ENCODE results near the gene AVPR1B.

AVPR1B gene

DNA sequence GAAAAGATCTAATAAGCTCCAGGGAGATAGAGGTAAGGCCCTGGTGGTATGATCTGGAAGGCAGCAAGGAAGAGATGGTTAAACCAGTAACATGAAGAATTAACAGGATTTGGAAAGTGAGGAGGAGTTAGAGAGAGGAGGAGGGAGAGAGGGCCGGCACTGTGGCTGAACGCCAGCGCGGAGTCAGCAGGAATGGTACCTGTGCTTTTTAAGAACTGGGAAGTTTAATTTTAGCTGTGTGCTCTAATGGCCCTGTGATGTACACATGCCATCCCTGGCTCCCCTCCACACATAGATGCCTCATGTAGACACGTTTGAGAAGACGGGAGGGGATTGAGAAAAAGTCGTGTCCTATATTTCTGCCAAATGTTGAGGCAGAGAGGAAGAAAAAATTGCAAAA lies 13.8 kb upstream of the AVPR1B start:
- Histone ChIP-seq H3K9ac (ENCODE audit: low read length in 5 of 5) (no peak overlapping the region), H3K27me3 (ENCODE audit: control insufficient read depth in 5 of 5, insufficient read depth in 4 of 5, low read length in 5 of 5) (peaks cover 0 to 3% (median 0%) of the 10 kb centered on the region in 5 donors), H3K36me3 (ENCODE audit: control insufficient read depth in 5 of 5, insufficient read depth in 5 of 5, low read length in 5 of 5) (no peaks in the 10 kb centered on the region), H3K4me1 (ENCODE audit: control insufficient read depth in 5 of 5, insufficient read depth in 5 of 5, low read length in 5 of 5) (peaks cover 0 to 3% (median 1%) of the 10 kb centered on the region in 5 donors), H3K9me3 (ENCODE audit: control insufficient read depth in 5 of 5, low read length in 5 of 5) (no peaks in the 10 kb centered on the region), H3K4me3 (ENCODE audit: low read depth in 1 of 5, low read length in 5 of 5) (no peak overlapping the region), H3K27ac (ENCODE audit: low read depth, low read length) (no peak overlapping the region)

DNA sequence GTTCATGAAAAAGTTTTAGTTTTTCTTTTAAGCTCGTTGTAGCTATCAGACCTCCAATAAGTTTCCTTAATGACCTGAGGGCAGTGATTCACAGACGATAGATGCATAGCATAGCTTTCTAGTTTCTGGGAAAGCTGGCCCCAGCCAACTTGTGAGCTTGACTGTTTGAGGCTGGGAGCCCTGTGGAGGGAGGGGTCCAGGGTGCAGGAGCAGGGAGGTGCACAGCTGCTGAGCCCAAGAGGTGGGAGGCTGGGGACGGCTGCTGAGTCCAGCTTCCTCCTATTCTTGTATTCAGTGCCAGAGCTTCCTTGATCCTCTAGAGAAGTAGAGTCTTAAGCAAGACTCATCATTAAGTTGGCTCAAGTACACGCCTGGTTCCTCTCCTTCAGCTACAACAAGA lies 11.0 kb upstream of the AVPR1B start:
- no peak overlapping the region for H3K27ac ChIP-seq (ENCODE audit: low read depth, low read length)
- no peaks in the 10 kb centered on the region for H3K4me1 ChIP-seq (ENCODE audit: control insufficient read depth in 5 of 5, insufficient read depth in 5 of 5, low read length in 5 of 5)
- no peak overlapping the region for H3K4me3 ChIP-seq (ENCODE audit: low read depth in 1 of 5, low read length in 5 of 5)
- no peaks in the 10 kb centered on the region for H3K36me3 ChIP-seq (ENCODE audit: control insufficient read depth in 5 of 5, insufficient read depth in 5 of 5, low read length in 5 of 5)
- H3K9me3 ChIP-seq (ENCODE audit: control insufficient read depth in 5 of 5, low read length in 5 of 5): no peaks in the 10 kb centered on the region
- peaks cover 0 to 3% (median 0%) of the 10 kb centered on the region in 5 donors for H3K27me3 ChIP-seq (ENCODE audit: control insufficient read depth in 5 of 5, insufficient read depth in 4 of 5, low read length in 5 of 5)
- H3K9ac ChIP-seq (ENCODE audit: low read length in 5 of 5): no peak overlapping the region

DNA sequence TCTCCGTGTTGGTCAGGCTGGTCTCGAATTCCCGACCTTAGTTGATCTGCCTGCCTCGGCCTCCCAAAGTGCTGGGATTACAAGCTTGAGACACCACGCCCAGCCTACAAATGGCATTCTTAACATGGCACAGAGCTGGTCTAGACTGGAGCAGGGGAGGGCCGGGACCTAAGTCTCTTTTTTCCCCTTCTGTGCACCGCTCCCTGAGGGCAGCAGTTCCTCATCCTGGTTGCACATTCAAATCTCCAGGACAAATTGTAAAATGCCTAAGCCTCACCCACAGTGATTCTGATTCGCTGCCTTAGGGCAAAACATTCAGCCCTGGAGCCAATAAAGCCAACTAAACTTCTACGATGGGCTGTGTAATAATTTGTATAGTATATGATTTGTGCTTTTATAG lies 10.1 kb upstream of the AVPR1B start:
- Histone ChIP-seq H3K27me3 (ENCODE audit: control insufficient read depth in 5 of 5, insufficient read depth in 4 of 5, low read length in 5 of 5) (peaks cover 0 to 3% (median 0%) of the 10 kb centered on the region in 5 donors), H3K9me3 (ENCODE audit: control insufficient read depth in 5 of 5, low read length in 5 of 5) (peaks cover 0 to under 1% (median 0%) of the 10 kb centered on the region in 5 donors), H3K4me1 (ENCODE audit: control insufficient read depth in 5 of 5, insufficient read depth in 5 of 5, low read length in 5 of 5) (no peaks in the 10 kb centered on the region), H3K36me3 (ENCODE audit: control insufficient read depth in 5 of 5, insufficient read depth in 5 of 5, low read length in 5 of 5) (no peaks in the 10 kb centered on the region), H3K4me3 (ENCODE audit: low read depth in 1 of 5, low read length in 5 of 5) (no peak overlapping the region), H3K9ac (ENCODE audit: low read length in 5 of 5) (no peak overlapping the region), H3K27ac (ENCODE audit: low read depth, low read length) (no peak overlapping the region)

DNA sequence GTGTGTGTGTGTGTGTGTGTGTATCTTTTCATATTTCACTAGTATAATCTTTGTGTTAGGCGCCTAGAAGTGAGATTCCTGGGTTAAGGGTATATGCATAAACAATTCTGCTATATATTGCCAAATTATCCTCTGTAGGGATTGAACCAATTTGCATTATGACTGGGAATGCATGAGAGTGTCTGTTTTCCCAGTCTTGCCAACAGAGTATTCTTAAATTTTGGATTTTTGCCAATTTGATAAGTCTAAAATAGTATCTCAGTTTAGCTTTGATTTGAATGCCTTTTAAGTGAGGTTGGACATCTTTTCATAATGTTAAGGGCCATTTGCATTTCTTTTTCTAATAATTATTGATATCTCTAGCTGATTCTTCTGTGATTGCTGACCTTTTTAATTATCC lies 8.2 kb upstream of the AVPR1B start:
- H3K27me3 ChIP-seq (ENCODE audit: control insufficient read depth in 5 of 5, insufficient read depth in 4 of 5, low read length in 5 of 5): peaks cover 0 to 3% (median 0%) of the 10 kb centered on the region in 5 donors
- no peak overlapping the region for H3K4me3 ChIP-seq (ENCODE audit: low read depth in 1 of 5, low read length in 5 of 5)
- no peak overlapping the region for H3K27ac ChIP-seq (ENCODE audit: low read depth, low read length)
- no peaks in the 10 kb centered on the region for H3K4me1 ChIP-seq (ENCODE audit: control insufficient read depth in 5 of 5, insufficient read depth in 5 of 5, low read length in 5 of 5)
- peaks cover 2 to 14% (median 5%) of the 10 kb centered on the region in 5 donors for H3K9me3 ChIP-seq (ENCODE audit: control insufficient read depth in 5 of 5, low read length in 5 of 5)
- no peaks in the 10 kb centered on the region for H3K36me3 ChIP-seq (ENCODE audit: control insufficient read depth in 5 of 5, insufficient read depth in 5 of 5, low read length in 5 of 5)
- H3K9ac ChIP-seq (ENCODE audit: low read length in 5 of 5): no peak overlapping the region

DNA sequence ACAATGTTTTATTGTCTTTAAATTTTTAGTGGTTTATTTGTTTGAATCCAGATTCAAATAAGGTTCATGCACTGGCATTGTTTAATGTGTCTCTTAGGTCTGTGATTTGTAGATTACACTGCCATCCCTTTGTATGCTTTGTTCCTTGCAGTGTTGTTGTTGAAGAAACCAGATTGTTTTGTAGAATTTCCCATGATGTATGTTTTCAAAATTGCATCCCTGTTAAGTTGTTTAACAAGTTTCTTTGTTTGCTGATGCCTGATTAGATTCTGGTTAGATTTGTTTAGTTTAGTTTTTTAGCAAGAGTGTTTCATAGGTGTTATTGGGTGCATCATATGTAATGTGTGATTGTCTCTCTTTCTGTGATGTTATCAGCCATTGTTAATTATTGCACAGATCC lies 5.5 kb upstream of the AVPR1B start:
- Histone ChIP-seq H3K4me1 (ENCODE audit: control insufficient read depth in 5 of 5, insufficient read depth in 5 of 5, low read length in 5 of 5) (peaks cover 0 to 5% (median 4%) of the 10 kb centered on the region in 5 donors), H3K9me3 (ENCODE audit: control insufficient read depth in 5 of 5, low read length in 5 of 5) (peaks cover 2 to 14% (median 5%) of the 10 kb centered on the region in 5 donors), H3K4me3 (ENCODE audit: low read depth in 1 of 5, low read length in 5 of 5) (no peak overlapping the region), H3K27me3 (ENCODE audit: control insufficient read depth in 5 of 5, insufficient read depth in 4 of 5, low read length in 5 of 5) (peaks cover 2 to 10% (median 5%) of the 10 kb centered on the region in 5 donors), H3K9ac (ENCODE audit: low read length in 5 of 5) (no peak overlapping the region), H3K27ac (ENCODE audit: low read depth, low read length) (no peak overlapping the region), H3K36me3 (ENCODE audit: control insufficient read depth in 5 of 5, insufficient read depth in 5 of 5, low read length in 5 of 5) (no peaks in the 10 kb centered on the region)

DNA sequence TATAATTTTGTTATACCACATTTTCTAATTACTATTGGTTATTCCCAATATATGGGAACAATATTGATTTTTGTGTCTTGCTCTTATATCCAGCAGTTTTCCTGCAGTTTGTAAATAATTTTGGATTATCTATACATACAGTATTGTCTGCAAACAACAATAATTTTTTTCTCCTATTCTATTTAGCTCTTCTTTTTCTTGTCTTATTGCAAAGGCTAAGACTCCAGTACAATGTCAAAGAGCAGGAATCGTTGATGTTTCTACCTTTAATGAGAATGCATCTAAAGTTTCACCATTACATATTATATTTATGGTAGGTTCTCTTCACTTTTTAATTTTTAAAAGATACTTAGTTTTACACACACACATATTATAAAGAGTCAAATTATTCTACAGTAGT lies 4.1 kb upstream of the AVPR1B start:
- Histone ChIP-seq H3K27ac (ENCODE audit: low read depth, low read length) (no peak overlapping the region), H3K36me3 (ENCODE audit: control insufficient read depth in 5 of 5, insufficient read depth in 5 of 5, low read length in 5 of 5) (no peaks in the 10 kb centered on the region), H3K9ac (ENCODE audit: low read length in 5 of 5) (no peak overlapping the region), H3K4me3 (ENCODE audit: low read depth in 1 of 5, low read length in 5 of 5) (no peak overlapping the region), H3K4me1 (ENCODE audit: control insufficient read depth in 5 of 5, insufficient read depth in 5 of 5, low read length in 5 of 5) (peaks cover 0 to 14% (median 12%) of the 10 kb centered on the region in 5 donors), H3K27me3 (ENCODE audit: control insufficient read depth in 5 of 5, insufficient read depth in 4 of 5, low read length in 5 of 5) (peaks cover 3 to 16% (median 7%) of the 10 kb centered on the region in 5 donors), H3K9me3 (ENCODE audit: control insufficient read depth in 5 of 5, low read length in 5 of 5) (peaks cover 2 to 14% (median 5%) of the 10 kb centered on the region in 5 donors)

DNA sequence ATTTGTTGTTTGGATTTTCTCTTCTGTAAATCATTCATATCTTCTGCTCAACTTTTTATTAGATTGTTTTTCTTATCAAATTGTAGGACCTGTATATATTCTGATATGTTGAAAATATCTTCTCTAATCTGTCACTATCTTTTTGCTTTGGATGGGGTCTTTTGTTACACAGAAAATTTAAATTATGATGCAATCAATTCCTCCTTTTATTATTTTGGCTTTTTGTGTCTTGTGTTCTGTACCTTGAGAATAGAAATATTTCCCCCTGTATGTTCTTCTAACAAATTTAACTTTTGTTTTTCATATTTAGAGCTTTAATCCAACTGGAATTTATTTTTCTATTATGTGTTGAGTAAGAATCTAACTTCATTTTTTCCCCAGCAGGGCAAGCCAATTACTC lies 3.2 kb upstream of the AVPR1B start:
- no peak overlapping the region for H3K9ac ChIP-seq (ENCODE audit: low read length in 5 of 5)
- no peak overlapping the region for H3K4me3 ChIP-seq (ENCODE audit: low read depth in 1 of 5, low read length in 5 of 5)
- H3K9me3 ChIP-seq (ENCODE audit: control insufficient read depth in 5 of 5, low read length in 5 of 5): peaks cover 2 to 14% (median 5%) of the 10 kb centered on the region in 5 donors
- H3K27ac ChIP-seq (ENCODE audit: low read depth, low read length): no peak overlapping the region
- peaks cover 0 to 14% (median 12%) of the 10 kb centered on the region in 5 donors for H3K4me1 ChIP-seq (ENCODE audit: control insufficient read depth in 5 of 5, insufficient read depth in 5 of 5, low read length in 5 of 5)
- no peaks in the 10 kb centered on the region for H3K36me3 ChIP-seq (ENCODE audit: control insufficient read depth in 5 of 5, insufficient read depth in 5 of 5, low read length in 5 of 5)
- peaks cover 3 to 19% (median 7%) of the 10 kb centered on the region in 5 donors for H3K27me3 ChIP-seq (ENCODE audit: control insufficient read depth in 5 of 5, insufficient read depth in 4 of 5, low read length in 5 of 5)

DNA sequence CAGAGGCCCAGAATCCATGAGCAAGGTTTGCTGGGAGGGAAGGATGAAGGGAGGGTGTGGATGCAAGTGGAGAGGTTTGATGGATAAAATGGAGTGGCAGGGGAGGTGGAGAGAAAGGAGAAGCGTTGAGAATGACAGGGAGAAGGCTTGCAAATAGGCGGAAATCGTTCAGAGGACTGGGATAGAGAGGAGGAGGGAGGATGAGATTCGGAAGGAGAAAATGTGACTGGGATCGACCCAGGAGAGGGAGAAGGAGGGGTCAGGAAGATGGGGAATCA lies 376 bp downstream of the AVPR1B start:
- Histone ChIP-seq H3K9me3 (ENCODE audit: control insufficient read depth in 5 of 5, low read length in 5 of 5) (peaks cover 0 to 8% (median 5%) of the 10 kb centered on the region in 5 donors), H3K36me3 (ENCODE audit: control insufficient read depth in 5 of 5, insufficient read depth in 5 of 5, low read length in 5 of 5) (no peaks in the 10 kb centered on the region), H3K27me3 (ENCODE audit: control insufficient read depth in 5 of 5, insufficient read depth in 4 of 5, low read length in 5 of 5) (peaks cover 3 to 19% (median 7%) of the 10 kb centered on the region in 5 donors), H3K27ac (ENCODE audit: low read depth, low read length) (no peak overlapping the region), H3K9ac (ENCODE audit: low read length in 5 of 5) (peak overlapping the region in 1 of 5 donors; percentile 26), H3K4me1 (ENCODE audit: control insufficient read depth in 5 of 5, insufficient read depth in 5 of 5, low read length in 5 of 5) (peaks cover 0 to 14% (median 12%) of the 10 kb centered on the region in 5 donors), H3K4me3 (ENCODE audit: low read depth in 1 of 5, low read length in 5 of 5) (peak overlapping the region; percentile 47 to 62 (median 57))

DNA sequence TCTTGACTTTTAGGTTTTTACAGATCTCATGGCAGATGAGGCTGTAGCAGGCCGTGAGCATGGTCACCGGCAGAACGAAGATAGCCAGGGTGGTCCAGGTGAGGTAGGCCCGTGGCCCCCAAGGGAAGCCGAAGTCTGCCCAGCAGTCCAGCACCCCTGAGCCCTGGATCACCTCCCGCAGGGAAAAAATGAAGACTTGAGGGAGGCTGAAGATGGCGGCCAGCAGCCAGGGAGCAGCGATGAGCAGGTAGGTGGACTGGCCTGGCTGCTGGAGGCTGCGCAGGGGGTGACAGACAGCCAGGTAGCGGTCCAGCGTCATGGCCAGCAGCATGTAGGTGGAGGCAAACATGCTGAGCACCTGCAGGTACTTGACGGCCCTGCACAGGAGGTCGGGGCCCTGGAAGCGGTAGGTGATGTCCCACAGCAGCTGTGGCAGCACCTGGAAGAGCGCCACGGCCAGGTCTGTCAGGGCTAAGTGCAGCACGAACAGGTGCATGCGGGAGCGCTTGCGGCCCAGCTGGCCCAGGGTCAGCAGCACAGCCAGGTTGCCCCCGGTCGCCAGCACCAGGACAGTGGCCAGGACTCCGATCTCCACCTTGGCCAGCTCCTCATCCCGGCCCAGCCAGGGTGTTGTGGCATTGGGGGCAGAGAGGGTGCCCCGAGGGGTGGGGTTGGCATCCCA lies 856 bp downstream of the AVPR1B start:
- H3K27me3 ChIP-seq (ENCODE audit: control insufficient read depth in 5 of 5, insufficient read depth in 4 of 5, low read length in 5 of 5): peaks cover 3 to 19% (median 7%) of the 10 kb centered on the region in 5 donors
- H3K4me3 ChIP-seq (ENCODE audit: low read depth in 1 of 5, low read length in 5 of 5): no peak overlapping the region
- H3K9ac ChIP-seq (ENCODE audit: low read length in 5 of 5): no peak overlapping the region
- peaks cover 0 to 4% (median 3%) of the 10 kb centered on the region in 5 donors for H3K9me3 ChIP-seq (ENCODE audit: control insufficient read depth in 5 of 5, low read length in 5 of 5)
- no peak overlapping the region for H3K27ac ChIP-seq (ENCODE audit: low read depth, low read length)
- peaks cover 0 to 14% (median 12%) of the 10 kb centered on the region in 5 donors for H3K4me1 ChIP-seq (ENCODE audit: control insufficient read depth in 5 of 5, insufficient read depth in 5 of 5, low read length in 5 of 5)
- H3K36me3 ChIP-seq (ENCODE audit: control insufficient read depth in 5 of 5, insufficient read depth in 5 of 5, low read length in 5 of 5): no peaks in the 10 kb centered on the region

DNA sequence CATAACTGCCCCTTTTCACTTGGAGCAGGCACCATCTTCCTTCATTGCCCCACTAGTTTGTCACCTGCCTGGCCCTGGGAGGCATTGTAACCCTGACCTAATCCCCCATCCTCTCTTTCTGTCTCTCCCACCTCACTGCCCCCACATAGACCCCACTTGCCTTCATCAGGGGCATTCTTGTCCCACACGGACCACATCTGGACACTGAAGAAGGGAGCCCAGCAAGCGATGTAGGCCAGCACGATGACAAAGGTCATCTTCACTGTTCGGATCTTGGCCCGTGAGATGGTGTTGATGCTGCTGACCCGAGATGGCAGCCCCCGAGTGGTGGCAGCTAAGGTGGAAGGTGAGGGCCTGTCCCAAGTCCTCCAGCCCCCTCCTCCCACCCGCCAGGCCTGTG lies 1.4 kb downstream of the AVPR1B start:
- H3K9me3 ChIP-seq (ENCODE audit: control insufficient read depth in 5 of 5, low read length in 5 of 5): no peaks in the 10 kb centered on the region
- no peak overlapping the region for H3K4me3 ChIP-seq (ENCODE audit: low read depth in 1 of 5, low read length in 5 of 5)

More for the DNA sequence above, 1.4 kb downstream of the AVPR1B start:
- Histone ChIP-seq H3K27ac (ENCODE audit: low read depth, low read length) (no peak overlapping the region), H3K4me1 (ENCODE audit: control insufficient read depth in 5 of 5, insufficient read depth in 5 of 5, low read length in 5 of 5) (peaks cover 0 to 14% (median 12%) of the 10 kb centered on the region in 5 donors), H3K27me3 (ENCODE audit: control insufficient read depth in 5 of 5, insufficient read depth in 4 of 5, low read length in 5 of 5) (peaks cover 3 to 19% (median 7%) of the 10 kb centered on the region in 5 donors), H3K9ac (ENCODE audit: low read length in 5 of 5) (no peak overlapping the region), H3K36me3 (ENCODE audit: control insufficient read depth in 5 of 5, insufficient read depth in 5 of 5, low read length in 5 of 5) (no peaks in the 10 kb centered on the region)

All from subcutaneous abdominal adipose tissue (tissue), 5 donors.